ENCODE measurements around the gene THBS4. TPM values are rescaled to one million over a fixed set of nuclear protein-coding genes. Genes with fewer than 3 reads are reported as not detected.

THBS4 gene
- total RNA-seq, 4 donors from 2014 or later: 8.3 to 78.7 (median 12.5) TPM

GRCh38 chr5:80057921-80058320, 22.8 kb downstream of the THBS4 start:
- ATAC-seq (ENCODE audit: low FRiP score) (no peak), DNase-seq (ENCODE audit: low spot score) (no peak)
- TF ChIP-seq CTCF (IDR thresholded peaks at IDR 0.05): no peak

- ATAC-seq (ENCODE audit: low FRiP score) (no peak), DNase-seq (ENCODE audit: low spot score) (no peak)
These were observed 24.3 kb downstream of the THBS4 start for GRCh38 chr5:80059354-80059980.

GRCh38 chr5:80060966-80061365, 25.8 kb downstream of the THBS4 start:
- DNase-seq (ENCODE audit: low spot score) (no peak), ATAC-seq (ENCODE audit: low FRiP score) (no peak)
- TF ChIP-seq CTCF (IDR thresholded peaks at IDR 0.05): no peak

More at GRCh38 chr5:80059354-80059980, 24.3 kb downstream of the THBS4 start:
- TF ChIP-seq CTCF (IDR thresholded peaks at IDR 0.05): no peak

GRCh38 chr5:80061547-80061946, 26.4 kb downstream of the THBS4 start:
- no peak for ATAC-seq (ENCODE audit: low FRiP score)
- TF ChIP-seq CTCF (IDR thresholded peaks at IDR 0.05): no peak
- DNase-seq (ENCODE audit: low spot score): no peak

- no peak for ATAC-seq (ENCODE audit: low FRiP score)
- no peak for DNase-seq (ENCODE audit: low spot score)
- no peak for TF ChIP-seq CTCF (IDR thresholded peaks at IDR 0.05)
These were observed 29.0 kb downstream of the THBS4 start for GRCh38 chr5:80064124-80064523.

- TF ChIP-seq CTCF (IDR thresholded peaks at IDR 0.05): no peak
- no peak for DNase-seq (ENCODE audit: low spot score)
These were observed 31.9 kb downstream of the THBS4 start for GRCh38 chr5:80067016-80067415.

GRCh38 chr5:80067531-80068245, 32.5 kb downstream of the THBS4 start:
- TF ChIP-seq CTCF (IDR thresholded peaks at IDR 0.05): no peak
- no peak for DNase-seq (ENCODE audit: low spot score)
- no peak for ATAC-seq (ENCODE audit: low FRiP score)

More at GRCh38 chr5:80067016-80067415, 31.9 kb downstream of the THBS4 start:
- ATAC-seq (ENCODE audit: low FRiP score): no peak

All from omental fat pad (tissue), 4 donors.